PFSK-1 (cell line): Measurements from ENCODE around the gene DMAP1.

ENCODE experiments used
- FOXP2 ChIP-seq: optimal IDR thresholded peaks from 2 replicates; pipeline ENCODE3; 2011; ENCODE audit warnings: borderline replicate concordance, control low read depth, inconsistent platforms; ENCODE audit not compliant: insufficient read depth; ENCODE audit errors: extremely low read length, extremely low read depth
- POLR2AphosphoS5 ChIP-seq: IDR thresholded peaks from 2 replicates; pipeline ENCODE4 v1.6.1; 2012; ENCODE audit warnings: low read depth, mild to moderate bottlenecking, control low read depth, low read length, moderate library complexity
- REST ChIP-seq, 2 experiments: IDR thresholded peaks; 2 replicates each; pipeline versions ENCODE4 v1.6.1 to v1.8.0; 2011 to 2012; ENCODE audit warnings: low read depth in 2 of 2, low read length in 2 of 2, control low read depth in 1 of 2, inconsistent platforms in 1 of 2, mild to moderate bottlenecking in 1 of 2, moderate library complexity in 1 of 2; ENCODE audit not compliant: insufficient read depth in 1 of 2
- SIN3A ChIP-seq: IDR thresholded peaks from 2 replicates; pipeline ENCODE4 v1.6.1; 2012; ENCODE audit warnings: mild to moderate bottlenecking, low read length, moderate library complexity, borderline replicate concordance; ENCODE audit not compliant: insufficient read depth
- TAF1 ChIP-seq: IDR thresholded peaks from 2 replicates; pipeline ENCODE4 v1.6.1; 2012; ENCODE audit warnings: low read length, control low read depth, borderline replicate concordance; ENCODE audit not compliant: insufficient read depth

Gene DMAP1

GRCh38 chr1:44239331-44239960 lies 26.2 kb downstream of the DMAP1 start:
- no peak for TF ChIP-seq REST (IDR thresholded peaks at IDR 0.05; ENCODE audit: insufficient read depth in 1 of 2, low read depth in 2 of 2, low read length in 2 of 2)
- TF ChIP-seq TAF1: no peak
- no peak for TF ChIP-seq SIN3A
- TF ChIP-seq POLR2AphosphoS5: no peak
- no peak for TF ChIP-seq FOXP2

GRCh38 chr1:44239961-44240371 lies 26.7 kb downstream of the DMAP1 start:
- TF ChIP-seq FOXP2 (no peak), POLR2AphosphoS5 (no peak), REST (IDR thresholded peaks at IDR 0.05; ENCODE audit: insufficient read depth in 1 of 2, low read depth in 2 of 2, low read length in 2 of 2) (no peak), TAF1 (no peak), SIN3A (no peak)

GRCh38 chr1:44240802-44241671 lies 27.8 kb downstream of the DMAP1 start:
- no peak for TF ChIP-seq REST (IDR thresholded peaks at IDR 0.05; ENCODE audit: insufficient read depth in 1 of 2, low read depth in 2 of 2, low read length in 2 of 2)
- TF ChIP-seq POLR2AphosphoS5: no peak

- no peak for TF ChIP-seq TAF1
- TF ChIP-seq POLR2AphosphoS5: no peak
- TF ChIP-seq SIN3A: no peak
- TF ChIP-seq REST (IDR thresholded peaks at IDR 0.05; ENCODE audit: insufficient read depth in 1 of 2, low read depth in 2 of 2, low read length in 2 of 2): no peak
- no peak for TF ChIP-seq FOXP2
Measured at GRCh38 chr1:44242746-44243145, 29.5 kb downstream of the DMAP1 start.
